Esophagus squamous epithelium (tissue), 4 donors: ENCODE results near the gene ADCK1.

Source experiments
- CTCF ChIP-seq, 6 experiments: fragments of 450-650 bp in 4 of 6; fragments of 200-600 bp in 2 of 6; sonication (generic) in 2 of 6; IDR thresholded peaks; one replicate each; pipeline ENCODE4 v1.5.1; 2016 to 2019; ENCODE audit warnings: antibody characterized with exemption in 6 of 6, mild to moderate bottlenecking in 4 of 6, moderate library complexity in 4 of 6
- POLR2A ChIP-seq, 4 donors: fragments of 450-650 bp; IDR thresholded peaks; one replicate each; pipeline ENCODE4 v1.6.1; 2017; ENCODE audit warnings: antibody characterized with exemption in 4 of 4, mild to moderate bottlenecking in 4 of 4, moderate library complexity in 3 of 4

GRCh38 chr14:77955816-77956484, 156.0 kb downstream of the ADCK1 start:
- TF ChIP-seq CTCF (IDR thresholded peaks at IDR 0.05) (no peak), POLR2A (IDR thresholded peaks at IDR 0.05) (no peak)
